ES-I3 (cell line): ENCODE data around the gene ANGPT4.
"Not testable (repeated sequence)": the region's sequence is repeated elsewhere in the genome, so short reads cannot be mapped to it uniquely, and the experiment has no call there.

Source experiments
- H3K36me3 ChIP-seq: 2 replicates; pipeline ENCODE4 v1.6.1; 2013; ENCODE audit warnings: mild to moderate bottlenecking, low read length, control low read depth, moderate library complexity; ENCODE audit not compliant: insufficient read depth
- H3K4me1 ChIP-seq: 2 replicates; pipeline ENCODE4 v1.6.1; 2013; ENCODE audit warnings: mild to moderate bottlenecking, control low read depth, low read length; ENCODE audit not compliant: insufficient read depth
- H3K9ac ChIP-seq: 2 replicates; pipeline ENCODE4 v1.6.1; 2013; ENCODE audit warnings: low read depth, mild to moderate bottlenecking, low read length, moderate library complexity
- H3K9me3 ChIP-seq: 2 replicates; pipeline ENCODE4 v1.6.1; 2013; ENCODE audit warnings: mild to moderate bottlenecking, low read length, moderate library complexity; ENCODE audit not compliant: control insufficient read depth, insufficient read depth

Gene ANGPT4

DNA sequence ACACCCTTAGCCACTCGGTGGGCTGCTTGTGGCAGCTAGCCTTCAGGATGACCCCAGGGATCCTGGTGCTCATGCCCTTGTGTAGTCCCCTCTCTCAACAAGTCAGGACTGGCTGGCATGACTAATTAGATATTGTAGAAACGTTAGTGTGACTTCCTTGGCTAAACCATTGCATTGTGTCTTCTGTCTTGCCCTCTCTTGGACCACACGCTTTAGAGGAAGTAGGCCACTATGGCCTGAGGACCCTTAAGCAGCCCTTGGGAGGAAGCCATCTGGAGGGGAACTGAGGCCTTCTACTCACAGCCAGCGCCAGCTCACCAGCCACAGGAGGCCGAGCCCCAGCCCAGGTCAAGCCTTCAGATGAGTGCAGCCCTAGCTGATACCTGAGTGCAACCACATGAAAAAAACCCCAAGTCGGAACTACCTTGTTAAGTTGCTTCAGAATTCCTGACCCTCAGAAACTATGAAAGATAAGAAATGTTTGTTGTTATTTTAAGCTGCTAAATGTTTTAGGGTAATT, 10.1 kb downstream of the ANGPT4 start:
- Histone ChIP-seq H3K9me3 (no peaks in the 10 kb centered on the region), H3K4me1 (no peaks in the 10 kb centered on the region), H3K36me3 (no peaks in the 10 kb centered on the region), H3K9ac (no peak overlapping the region)

DNA sequence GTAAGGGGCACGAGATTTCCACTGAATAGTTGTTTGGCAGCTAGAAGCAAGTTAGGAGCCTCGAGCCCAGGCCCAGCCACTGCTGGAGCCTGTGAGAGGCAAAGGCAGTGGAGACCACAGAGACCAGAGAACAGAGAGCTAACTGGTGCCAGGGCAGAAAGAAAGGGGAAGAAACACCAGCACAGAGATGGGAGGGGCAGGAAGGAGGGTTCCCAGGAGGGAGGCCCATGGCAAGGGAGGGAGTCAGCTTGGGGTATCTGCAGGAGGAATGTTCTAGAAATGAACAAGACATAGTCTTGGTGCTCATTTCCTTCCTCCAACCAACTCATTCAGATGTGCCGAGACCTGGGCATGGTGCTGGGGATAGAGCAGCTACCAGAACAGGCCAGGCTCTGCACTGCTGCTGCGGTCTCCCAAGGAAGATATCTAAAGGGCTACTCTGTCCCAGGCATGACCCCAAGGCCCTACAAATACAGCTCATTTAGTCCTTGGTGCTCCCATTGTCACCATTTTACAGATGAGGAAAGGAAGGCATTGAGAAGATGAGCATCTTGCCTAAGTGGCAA, 10.7 kb downstream of the ANGPT4 start:
- no peak overlapping the region for H3K9ac ChIP-seq
- no peaks in the 10 kb centered on the region for H3K36me3 ChIP-seq
- H3K9me3 ChIP-seq: no peaks in the 10 kb centered on the region
- H3K4me1 ChIP-seq: no peaks in the 10 kb centered on the region

DNA sequence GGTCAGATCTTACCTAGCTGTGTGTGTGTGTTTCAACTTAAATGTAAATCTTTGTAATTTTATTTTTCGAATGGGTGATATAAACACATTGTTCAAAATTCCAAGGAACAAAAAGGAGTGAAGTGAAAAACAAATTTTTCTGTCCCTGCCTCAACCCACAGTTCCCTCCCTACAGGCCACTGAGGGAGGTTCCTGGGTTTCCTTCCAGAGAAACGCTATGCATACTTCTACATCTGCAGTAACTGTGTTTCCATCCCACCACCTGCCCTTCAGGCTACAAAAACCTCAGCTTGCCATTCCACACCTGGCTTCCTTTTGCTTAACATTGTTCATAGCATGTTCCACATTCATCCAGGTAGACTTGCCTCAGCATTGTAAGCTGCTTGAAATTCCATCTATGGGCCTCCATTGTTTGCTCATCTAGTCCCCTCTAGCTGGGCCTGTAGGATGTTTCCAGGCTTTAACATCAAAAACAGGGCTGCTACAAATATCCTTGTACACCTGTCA, 12.0 kb downstream of the ANGPT4 start:
- no peak overlapping the region for H3K9ac ChIP-seq
- H3K4me1 ChIP-seq: no peaks in the 10 kb centered on the region
- H3K9me3 ChIP-seq: no peaks in the 10 kb centered on the region; the same call in 1 of the 2 replicates
- no peaks in the 10 kb centered on the region for H3K36me3 ChIP-seq

DNA sequence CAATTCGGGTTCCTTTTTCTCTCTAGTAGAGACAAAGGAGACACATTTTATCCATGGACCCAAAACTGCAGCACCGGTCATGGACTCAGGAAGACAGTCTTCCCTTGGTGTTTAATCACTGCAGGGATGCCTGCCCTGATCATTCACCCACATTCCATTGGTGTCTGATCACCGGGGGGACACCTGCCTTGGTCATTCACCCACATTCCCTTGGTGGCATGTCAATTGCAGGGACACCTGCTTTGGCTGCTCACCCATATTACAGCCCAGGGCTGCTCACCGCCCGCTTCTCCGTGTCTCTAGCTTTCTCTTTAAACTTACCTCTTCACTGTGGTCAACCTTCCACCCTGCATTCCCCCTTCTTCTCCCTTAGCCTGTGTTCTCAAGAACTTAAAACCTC, 18.7 kb downstream of the ANGPT4 start:
- H3K36me3 ChIP-seq, H3K9ac ChIP-seq, H3K4me1 ChIP-seq, H3K9me3 ChIP-seq: not testable (repeated sequence)

DNA sequence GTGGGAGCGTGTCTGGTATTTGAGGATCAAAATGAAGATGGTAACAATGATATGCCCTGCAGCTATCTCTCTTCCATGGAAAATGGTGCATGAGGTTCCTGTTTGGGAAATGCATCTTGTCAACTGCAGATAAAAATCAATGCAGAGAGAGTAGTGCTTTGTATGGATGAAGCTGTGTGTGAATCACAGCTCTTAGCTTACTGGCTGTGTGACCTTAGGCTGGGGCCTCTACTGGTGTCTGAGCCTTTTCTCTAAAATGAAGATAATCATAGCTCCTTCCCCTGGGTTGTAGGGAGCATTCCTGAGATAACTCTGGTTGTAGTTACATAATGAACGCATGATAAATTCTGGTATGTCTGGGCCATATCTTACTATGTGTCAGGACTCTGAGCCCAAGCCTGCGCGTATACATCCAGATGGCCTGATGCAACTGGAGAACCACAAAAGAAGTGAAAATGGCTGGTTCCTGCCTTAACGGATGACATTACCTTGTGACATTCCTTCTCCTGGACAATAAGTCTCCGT, 19.6 kb downstream of the ANGPT4 start:
- Histone ChIP-seq H3K9me3 (no peaks in the 10 kb centered on the region; the same call in 1 of the 2 replicates), H3K36me3 (no peaks in the 10 kb centered on the region), H3K4me1 (no peaks in the 10 kb centered on the region), H3K9ac (no peak overlapping the region)

DNA sequence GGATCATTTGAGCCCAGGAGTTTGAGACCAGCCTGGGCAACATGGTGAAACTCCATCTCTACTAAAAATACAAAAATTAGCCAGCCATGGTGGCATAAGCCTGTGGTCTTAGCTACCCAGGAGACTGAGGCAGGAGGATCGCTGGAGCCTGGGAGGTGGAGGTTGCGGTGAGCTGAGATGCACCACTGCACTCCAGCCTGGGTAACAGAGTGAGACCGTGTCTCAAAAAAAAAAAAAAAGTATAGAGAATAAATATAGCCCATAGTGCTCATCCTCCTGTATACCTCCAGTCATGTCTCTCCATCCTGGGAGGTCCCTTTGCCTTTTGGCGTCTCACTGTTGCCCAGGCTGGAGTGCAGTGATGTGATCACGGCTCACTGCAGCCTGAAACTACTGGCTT, 23.8 kb downstream of the ANGPT4 start:
- not testable (repeated sequence) for H3K36me3 ChIP-seq, H3K9me3 ChIP-seq, H3K4me1 ChIP-seq, H3K9ac ChIP-seq

DNA sequence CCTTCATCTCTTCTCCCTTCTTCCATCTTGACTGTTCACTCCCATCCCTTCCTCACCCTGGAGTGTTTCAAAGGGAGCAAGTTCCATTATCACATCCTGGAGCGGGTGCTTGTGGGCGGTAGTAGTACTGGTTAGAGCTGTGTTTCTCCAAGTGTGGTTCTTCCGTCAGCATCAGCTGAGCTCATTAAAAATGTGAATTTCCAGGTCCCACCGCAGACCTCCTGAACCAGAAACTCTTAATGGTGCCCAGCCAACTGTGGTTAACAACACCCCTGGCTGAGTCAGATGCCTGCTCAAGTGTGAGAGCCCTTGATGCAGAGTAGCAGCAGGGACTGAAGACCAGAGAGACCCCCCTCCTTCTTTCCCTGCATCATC, 24.4 kb downstream of the ANGPT4 start:
- Histone ChIP-seq H3K4me1 (no peaks in the 10 kb centered on the region), H3K9me3 (no peaks in the 10 kb centered on the region), H3K36me3 (no peaks in the 10 kb centered on the region), H3K9ac (no peak overlapping the region)

DNA sequence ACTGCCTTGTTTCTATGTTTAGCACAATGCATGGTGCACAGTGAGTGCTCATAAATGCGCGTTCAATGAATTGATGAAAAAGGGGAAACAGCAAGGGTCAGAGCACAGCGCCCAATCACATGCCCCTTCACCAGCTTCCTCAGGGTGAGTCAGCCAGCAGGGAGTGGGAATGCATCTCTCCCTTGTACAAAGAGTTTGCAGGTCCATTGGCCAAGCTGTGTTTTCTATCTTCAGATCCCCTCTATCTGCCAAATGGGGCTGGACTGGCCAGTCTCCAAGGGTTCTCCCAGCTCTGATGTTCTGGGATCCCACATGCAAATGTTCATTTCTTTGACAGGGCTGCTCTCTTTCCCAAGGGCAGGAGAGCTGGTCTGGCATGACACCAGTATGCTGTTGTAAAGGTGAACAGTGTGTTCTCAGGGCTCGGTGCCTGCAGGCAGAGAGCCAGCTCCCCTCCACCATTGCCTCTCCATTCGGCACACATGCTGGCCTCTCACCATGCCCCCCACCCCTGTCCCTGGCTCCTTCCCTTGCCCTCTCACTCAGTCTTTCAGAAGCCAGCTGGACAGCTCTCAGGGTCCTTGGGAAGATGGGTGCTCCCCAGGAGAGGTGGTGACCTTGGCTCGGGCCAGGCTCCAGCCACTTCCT, 25.0 kb downstream of the ANGPT4 start:
- H3K4me1 ChIP-seq: no peaks in the 10 kb centered on the region
- H3K36me3 ChIP-seq: no peaks in the 10 kb centered on the region
- H3K9ac ChIP-seq: no peak overlapping the region
- no peaks in the 10 kb centered on the region for H3K9me3 ChIP-seq

DNA sequence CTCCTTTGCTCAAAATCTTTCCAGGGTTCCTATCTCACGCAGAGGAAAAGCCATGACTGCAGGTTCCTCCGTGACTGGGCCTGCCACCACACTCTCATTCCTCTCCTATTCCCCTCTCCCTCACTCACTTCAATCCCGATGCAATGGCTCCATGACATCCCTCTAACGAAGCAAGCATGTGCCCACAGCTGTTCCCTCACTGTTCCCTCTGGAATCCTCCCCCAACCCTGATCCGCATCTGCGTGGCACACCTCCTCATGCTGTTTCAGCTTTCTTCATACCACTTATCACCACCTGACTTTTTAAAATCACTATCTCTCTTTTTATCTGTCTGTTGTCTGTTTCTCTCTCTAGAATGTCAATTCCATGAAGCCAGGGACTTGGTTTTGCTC, 25.5 kb downstream of the ANGPT4 start:
- H3K4me1 ChIP-seq: no peaks in the 10 kb centered on the region
- H3K9me3 ChIP-seq: no peaks in the 10 kb centered on the region
- no peaks in the 10 kb centered on the region for H3K36me3 ChIP-seq
- no peak overlapping the region for H3K9ac ChIP-seq

DNA sequence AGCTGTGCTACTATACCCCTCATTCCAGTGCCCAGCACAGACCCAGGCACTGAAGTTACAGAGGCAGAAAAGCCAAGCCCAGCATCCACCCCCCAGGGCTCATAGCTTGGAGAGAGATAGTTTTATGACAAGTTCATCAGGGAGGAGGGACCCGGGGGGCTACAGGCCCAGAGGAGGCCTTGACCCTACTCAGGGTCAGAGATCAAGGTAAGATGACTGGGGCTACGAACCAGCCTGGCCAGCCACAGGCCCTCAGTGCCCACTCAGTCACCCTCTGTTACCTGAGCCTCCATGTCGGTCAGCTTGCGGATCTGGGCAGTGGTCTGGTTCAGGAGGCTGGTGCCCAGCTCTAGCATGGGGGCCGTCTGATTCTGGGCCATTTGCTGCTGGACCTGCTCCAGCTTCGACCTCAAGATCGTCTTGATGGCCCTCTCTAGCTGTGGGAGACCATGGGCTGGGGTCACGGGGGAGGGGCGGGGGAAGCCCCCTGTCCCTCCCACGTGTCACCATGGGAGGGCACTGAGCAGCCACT, 26.1 kb downstream of the ANGPT4 start:
- Histone ChIP-seq H3K9ac (no peak overlapping the region), H3K4me1 (no peaks in the 10 kb centered on the region), H3K9me3 (no peaks in the 10 kb centered on the region), H3K36me3 (no peaks in the 10 kb centered on the region)

DNA sequence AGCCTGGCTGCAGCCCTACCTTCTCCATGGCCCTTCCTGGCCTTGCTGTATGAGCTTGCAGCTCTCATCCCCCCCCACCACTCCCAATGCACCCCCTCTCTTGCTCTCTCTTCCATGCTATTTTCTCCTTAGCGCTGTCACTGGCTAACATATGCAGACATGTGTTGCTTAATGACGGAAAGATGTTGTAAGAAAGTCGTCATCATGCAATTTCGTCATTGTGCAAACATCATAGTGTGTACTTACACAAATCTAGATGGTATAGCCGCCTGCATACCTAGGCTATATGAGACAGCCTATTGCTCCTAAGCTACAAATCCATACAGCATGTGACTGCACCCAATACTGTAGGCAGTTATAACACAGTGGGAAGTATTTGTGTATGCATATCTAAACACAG, 27.0 kb downstream of the ANGPT4 start:
- no peak overlapping the region for H3K9ac ChIP-seq
- H3K9me3 ChIP-seq: no peaks in the 10 kb centered on the region
- no peaks in the 10 kb centered on the region for H3K36me3 ChIP-seq
- H3K4me1 ChIP-seq: no peaks in the 10 kb centered on the region

DNA sequence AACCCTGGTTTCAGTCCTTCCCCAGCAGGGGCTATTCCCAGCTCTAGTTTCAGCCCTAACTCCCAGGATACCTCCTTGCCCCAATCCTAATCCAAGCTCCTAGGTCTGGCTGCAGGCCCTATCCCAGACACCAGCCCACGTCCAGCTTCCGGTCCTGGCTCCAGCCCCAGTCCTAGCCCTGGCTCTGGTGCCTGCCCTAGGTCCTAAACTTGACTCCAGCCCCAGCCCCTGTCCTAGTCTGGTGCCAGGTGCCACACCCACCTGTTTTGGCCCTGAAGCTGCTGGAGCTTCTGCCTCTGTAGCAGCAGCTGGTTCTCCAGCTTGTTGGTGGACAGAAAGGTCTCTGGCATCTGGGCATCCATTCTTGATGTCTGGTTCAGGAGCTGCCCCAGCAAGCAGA, 28.1 kb downstream of the ANGPT4 start:
- Histone ChIP-seq H3K36me3 (no peaks in the 10 kb centered on the region), H3K4me1 (no peaks in the 10 kb centered on the region), H3K9ac (no peak overlapping the region), H3K9me3 (no peaks in the 10 kb centered on the region)

DNA sequence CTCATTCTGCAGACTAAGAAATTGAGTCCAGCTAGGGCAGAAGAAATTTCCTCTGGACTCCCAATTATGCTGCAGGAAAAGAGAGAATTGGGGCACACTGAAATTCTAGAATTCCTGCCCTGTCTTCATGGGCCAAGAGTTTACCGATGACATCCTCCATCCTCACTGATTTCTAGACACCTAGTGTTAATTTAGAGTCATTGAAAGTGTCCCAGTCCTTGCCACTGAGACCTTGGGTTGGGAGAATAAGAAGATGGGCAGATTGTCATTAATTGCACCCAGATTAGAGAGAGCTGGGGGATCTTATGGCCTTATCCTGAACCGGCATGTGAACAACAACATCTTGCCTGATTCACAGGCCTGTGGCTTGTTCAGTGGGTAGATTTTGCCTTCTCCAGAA, 29.0 kb downstream of the ANGPT4 start:
- no peaks in the 10 kb centered on the region for H3K36me3 ChIP-seq
- H3K9ac ChIP-seq: no peak overlapping the region
- no peaks in the 10 kb centered on the region for H3K9me3 ChIP-seq
- H3K4me1 ChIP-seq: no peaks in the 10 kb centered on the region

DNA sequence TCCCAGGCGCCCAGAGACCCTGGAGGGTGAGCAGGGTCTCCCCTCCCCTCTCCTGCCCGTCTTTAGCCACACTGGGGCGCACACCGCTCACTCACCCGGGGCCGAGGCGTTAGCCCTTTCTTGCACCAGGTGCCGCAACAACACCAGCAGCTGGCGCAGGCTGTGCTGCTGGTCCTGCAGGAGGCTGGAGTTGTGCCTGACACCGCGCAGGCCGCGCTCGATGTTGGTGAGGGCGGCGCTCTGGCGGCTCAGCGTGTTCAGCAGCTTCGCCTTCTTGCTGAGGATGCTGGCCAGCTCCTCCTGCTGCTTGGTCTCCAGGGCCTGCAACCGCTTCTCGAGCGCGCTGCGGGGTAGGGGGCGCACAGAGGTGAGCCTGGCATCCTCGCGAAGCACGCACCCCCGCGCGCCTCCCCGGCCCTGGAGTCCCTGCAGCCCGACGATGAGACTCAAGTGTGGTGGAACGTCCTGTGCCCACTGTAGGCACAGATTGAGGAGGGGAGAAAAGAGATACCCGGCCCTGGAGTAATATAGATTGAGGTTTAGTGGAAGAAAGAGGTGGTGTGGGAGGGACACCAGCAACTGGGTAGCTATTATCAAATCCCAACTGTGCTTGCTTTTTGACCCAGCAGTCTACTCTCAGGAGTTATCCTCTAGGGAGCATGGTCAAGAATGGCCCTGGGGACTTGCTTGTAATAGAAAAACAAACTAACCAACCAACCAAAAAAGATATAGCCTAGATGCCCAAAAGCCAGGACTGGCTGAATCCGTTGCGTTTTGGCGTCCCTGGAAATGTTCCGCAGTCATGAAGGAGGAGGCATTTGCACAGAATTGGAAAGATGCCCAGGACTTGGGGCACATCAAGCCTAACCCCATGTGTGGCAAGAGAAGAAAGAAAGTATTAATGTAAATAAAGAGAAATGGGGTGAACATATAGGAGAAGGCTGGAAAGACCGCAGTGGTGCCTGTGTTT, 30.9 kb downstream of the ANGPT4 start:
- no peaks in the 10 kb centered on the region for H3K36me3 ChIP-seq
- no peaks in the 10 kb centered on the region for H3K9me3 ChIP-seq
- H3K9ac ChIP-seq: no peak overlapping the region
- no peaks in the 10 kb centered on the region for H3K4me1 ChIP-seq
